ENCODE results near the gene DDX27. TPM values are rescaled to one million over a fixed set of nuclear protein-coding genes. Genes with fewer than 3 reads are reported as not detected.

DDX27 gene
- total RNA-seq, 4 donors from 2014 or later: 19.8 to 35.7 (median 30.8) TPM

DNA sequence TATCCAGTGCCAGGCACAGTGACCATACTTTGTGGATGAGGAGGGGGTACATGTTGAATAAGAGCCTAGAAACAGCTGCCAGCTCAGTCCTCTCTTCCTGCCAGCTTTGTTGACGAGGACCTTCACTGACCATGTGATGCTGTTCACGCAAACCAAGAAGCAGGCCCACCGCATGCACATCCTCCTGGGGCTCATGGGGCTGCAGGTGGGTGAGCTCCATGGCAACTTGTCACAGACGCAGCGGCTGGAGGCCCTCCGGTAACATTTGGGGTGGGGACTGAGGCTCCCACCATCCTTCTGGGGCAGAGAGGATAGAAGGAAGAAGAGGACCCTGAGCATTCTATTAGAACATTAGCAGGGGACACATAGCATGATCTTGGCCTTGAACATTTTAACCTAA, 15.6 kb downstream of the DDX27 start:
- TF ChIP-seq, protein P1, sequence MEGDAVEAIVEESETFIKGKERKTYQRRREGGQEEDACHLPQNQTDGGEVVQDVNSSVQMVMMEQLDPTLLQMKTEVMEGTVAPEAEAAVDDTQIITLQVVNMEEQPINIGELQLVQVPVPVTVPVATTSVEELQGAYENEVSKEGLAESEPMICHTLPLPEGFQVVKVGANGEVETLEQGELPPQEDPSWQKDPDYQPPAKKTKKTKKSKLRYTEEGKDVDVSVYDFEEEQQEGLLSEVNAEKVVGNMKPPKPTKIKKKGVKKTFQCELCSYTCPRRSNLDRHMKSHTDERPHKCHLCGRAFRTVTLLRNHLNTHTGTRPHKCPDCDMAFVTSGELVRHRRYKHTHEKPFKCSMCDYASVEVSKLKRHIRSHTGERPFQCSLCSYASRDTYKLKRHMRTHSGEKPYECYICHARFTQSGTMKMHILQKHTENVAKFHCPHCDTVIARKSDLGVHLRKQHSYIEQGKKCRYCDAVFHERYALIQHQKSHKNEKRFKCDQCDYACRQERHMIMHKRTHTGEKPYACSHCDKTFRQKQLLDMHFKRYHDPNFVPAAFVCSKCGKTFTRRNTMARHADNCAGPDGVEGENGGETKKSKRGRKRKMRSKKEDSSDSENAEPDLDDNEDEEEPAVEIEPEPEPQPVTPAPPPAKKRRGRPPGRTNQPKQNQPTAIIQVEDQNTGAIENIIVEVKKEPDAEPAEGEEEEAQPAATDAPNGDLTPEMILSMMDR (IDR thresholded peaks at IDR 0.05): no peak
- no peak for TF ChIP-seq POLR2A (IDR thresholded peaks at IDR 0.05)

DNA sequence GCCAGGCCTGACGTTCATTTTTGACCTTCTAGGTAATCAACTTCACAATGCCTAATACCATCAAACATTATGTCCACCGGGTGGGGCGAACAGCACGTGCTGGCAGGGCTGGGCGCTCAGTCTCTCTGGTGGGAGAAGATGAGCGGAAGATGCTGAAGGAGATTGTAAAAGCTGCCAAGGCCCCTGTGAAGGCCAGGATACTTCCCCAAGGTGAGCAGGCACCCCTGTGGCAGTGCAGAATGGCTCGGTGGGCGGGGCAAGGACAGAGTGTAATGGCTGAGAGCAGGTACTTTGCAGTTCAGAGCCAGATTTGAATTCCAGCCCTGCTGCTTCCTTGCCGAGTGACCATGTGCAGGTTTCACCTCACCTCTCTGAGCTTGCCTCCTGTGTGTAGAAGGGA, 17.1 kb downstream of the DDX27 start:
- Histone ChIP-seq H3K36me3 (peaks cover 33 to 100% (median 63%) of the 10 kb centered on the region in 3 donors), H3K27ac (no peak overlapping the region), H3K4me1 (no peaks in the 10 kb centered on the region), H3K9me3 (no peaks in the 10 kb centered on the region), H3K27me3 (no peaks in the 10 kb centered on the region), H3K4me3 (no peak overlapping the region)
- no peak for DNase-seq
- whole genome bisulfite sequencing, 2 donors: 79 to 100% methylated on average over 1 to 8 of the region's 9 CpGs
- intact Hi-C loops (cut with DNase I): no loop called here
- TF ChIP-seq, protein P1 (IDR thresholded peaks at IDR 0.05): no peak
- no peak for TF ChIP-seq POLR2A (IDR thresholded peaks at IDR 0.05)

More for the DNA sequence above, 15.6 kb downstream of the DDX27 start:
- H3K36me3 ChIP-seq: peaks cover 41 to 100% (median 77%) of the 10 kb centered on the region in 3 donors
- no peak overlapping the region for H3K4me3 ChIP-seq
- 89 to 94% methylated on average over 5 to 6 of the region's 6 CpGs for WGBS, 2 donors
- H3K27me3 ChIP-seq: no peaks in the 10 kb centered on the region
- H3K9me3 ChIP-seq: no peaks in the 10 kb centered on the region
- no peaks in the 10 kb centered on the region for H3K4me1 ChIP-seq
- intact Hi-C loops (cut with DNase I): no loop called here
- H3K27ac ChIP-seq: no peak overlapping the region
- no peak for DNase-seq

DNA sequence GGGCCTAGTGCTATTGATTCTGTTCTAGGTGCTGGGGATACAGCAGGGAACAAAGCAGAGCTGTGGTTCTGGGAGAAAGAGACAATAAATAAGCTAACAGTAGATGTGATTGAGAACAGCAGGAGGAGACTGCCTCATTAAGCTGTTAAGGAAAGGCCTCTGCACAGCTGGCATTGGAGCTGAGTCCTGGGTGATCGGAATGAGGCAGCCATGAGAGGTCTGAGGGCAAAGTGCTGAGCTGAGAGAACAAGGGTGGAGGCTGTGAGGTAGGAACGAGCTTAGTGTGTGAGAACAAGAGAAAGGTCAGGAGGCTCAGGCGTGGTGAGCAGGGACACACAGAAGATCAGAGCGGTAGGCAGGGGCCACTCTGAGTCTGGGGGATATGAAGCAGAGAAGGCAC, 18.3 kb downstream of the DDX27 start:
- intact Hi-C loops (cut with DNase I): no loop called here
- WGBS, 2 donors: 87 to 94% methylated on average over 4 of the region's 4 CpGs
- Histone ChIP-seq H3K27ac (no peak overlapping the region), H3K4me3 (no peak overlapping the region), H3K36me3 (peaks cover 33 to 100% (median 63%) of the 10 kb centered on the region in 3 donors), H3K27me3 (no peaks in the 10 kb centered on the region), H3K4me1 (no peaks in the 10 kb centered on the region), H3K9me3 (no peaks in the 10 kb centered on the region)
- no peak for TF ChIP-seq POLR2A (IDR thresholded peaks at IDR 0.05)
- TF ChIP-seq, protein P1 (IDR thresholded peaks at IDR 0.05): no peak
- DNase-seq: no peak

DNA sequence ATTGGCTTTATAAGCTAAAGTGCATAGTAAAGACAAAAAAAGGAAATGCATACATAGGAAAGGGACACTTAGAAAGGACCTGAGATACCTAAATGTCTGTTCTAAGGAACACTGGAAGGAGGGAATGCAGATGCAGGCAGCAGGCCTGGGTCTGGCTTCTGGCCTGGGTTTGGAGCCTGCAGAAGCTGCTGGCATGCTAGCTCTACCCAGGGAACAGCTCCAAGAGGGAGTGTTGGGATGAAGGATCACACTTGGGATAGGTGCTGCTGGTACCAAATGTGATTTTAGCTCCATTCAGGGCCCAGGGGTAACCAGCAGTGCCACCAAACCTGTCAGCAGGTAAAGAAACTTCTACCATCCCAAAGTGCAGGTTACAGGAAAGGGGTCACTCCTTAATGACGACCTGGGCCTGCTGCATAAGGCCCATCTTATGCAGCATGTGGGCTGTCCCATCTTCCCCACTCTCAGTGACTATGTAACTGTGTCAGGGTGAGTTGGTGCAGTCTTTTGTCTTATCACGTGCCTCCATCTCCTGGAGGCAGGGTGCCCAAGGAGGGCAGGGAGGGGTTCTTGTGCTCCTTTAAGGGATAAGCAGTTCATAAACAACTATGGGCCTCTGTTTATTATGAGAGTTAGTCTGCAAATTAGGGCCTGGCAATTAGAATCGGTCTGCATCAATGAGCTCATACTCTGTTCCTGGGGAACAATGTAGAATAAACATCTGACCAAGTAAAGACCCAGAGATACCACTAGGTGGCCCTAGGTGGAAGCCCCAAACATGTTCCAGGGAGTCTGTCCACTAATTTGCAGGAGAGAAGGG, 26.9 kb downstream of the DDX27 start:
- H3K4me3 ChIP-seq: no peak overlapping the region
- H3K36me3 ChIP-seq: peaks cover 30 to 99% (median 52%) of the 10 kb centered on the region in 3 donors
- H3K9me3 ChIP-seq: no peaks in the 10 kb centered on the region
- H3K27me3 ChIP-seq: no peaks in the 10 kb centered on the region
- intact Hi-C loops (cut with DNase I): loop anchor here (10.0 kb wide), 1 partner anchor 79 kb away; no protein-coding TSS in a partner anchor
- no peak for TF ChIP-seq POLR2A (IDR thresholded peaks at IDR 0.05)
- TF ChIP-seq, protein P1 (IDR thresholded peaks at IDR 0.05): peak; percentile 24 to 69 (median 58)
- WGBS, 2 donors: 24% methylated on average over 2 of the region's 3 CpGs; no CpG with 5 or more reads in 1 of the 2 donors
- peaks cover 0 to 33% (median 7%) of the 10 kb centered on the region in 3 donors for H3K4me1 ChIP-seq
- DNase-seq: no peak
- peak overlapping the region in 3 of 4 donors; percentile 16 to 65 (median 29) for H3K27ac ChIP-seq

GRCh38 chr20:49247169-49247723, 28.0 kb downstream of the DDX27 start:
- TF ChIP-seq POLR2A (IDR thresholded peaks at IDR 0.05): no peak
- TF ChIP-seq, protein P1 (IDR thresholded peaks at IDR 0.05): no peak
- Histone ChIP-seq H3K4me1 (peaks cover 0 to 33% (median 7%) of the 10 kb centered on the region in 3 donors), H3K4me3 (no peak overlapping the region), H3K27ac (peak overlapping the region in 1 of 4 donors; percentile 65), H3K36me3 (peaks cover 35 to 99% (median 56%) of the 10 kb centered on the region in 3 donors), H3K9me3 (no peaks in the 10 kb centered on the region), H3K27me3 (no peaks in the 10 kb centered on the region)
- DNase-seq: no peak
- intact Hi-C loops (cut with DNase I): loop anchor here (10.0 kb wide), 1 partner anchor 78 kb away; no protein-coding TSS in a partner anchor
- WGBS, 2 donors: 88 to 90% methylated on average over 7 to 8 of the region's 8 CpGs

Data from esophagus squamous epithelium (tissue), 5 donors.